MM.1S (cell line): ENCODE measurements around the gene SCAPER.

Source experiments
- DNase-seq: peaks from one replicate; pipeline ENCODE4 v3.0.0-alpha.2; 2015
- H2AFZ ChIP-seq: fragments of 300-600 bp; sonication (generic); 2 replicates; pipeline ENCODE4 v1.6.0; 2016; ENCODE audit warnings: antibody characterized with exemption, low read length
- H3F3A ChIP-seq: fragments of 300-600 bp; sonication (generic); 2 replicates; pipeline ENCODE4 v1.6.1; 2016; ENCODE audit warnings: mild to moderate bottlenecking, antibody characterized with exemption, low read length, moderate library complexity, mixed read lengths; ENCODE audit not compliant: insufficient read depth
- H3K27ac ChIP-seq: fragments of 300-600 bp; sonication (generic); 2 replicates; pipeline ENCODE4 v1.5.1; 2016; ENCODE audit warnings: mild to moderate bottlenecking, low read length
- H3K27me3 ChIP-seq: fragments of 300-600 bp; sonication (generic); replicated peaks from 2 replicates; pipeline ENCODE4 v1.6.0; 2016; ENCODE audit warnings: low read length; ENCODE audit not compliant: insufficient read depth
- H3K36me3 ChIP-seq: fragments of 300-600 bp; sonication (generic); replicated peaks from 2 replicates; pipeline ENCODE4 v1.6.1; 2016; ENCODE audit warnings: mild to moderate bottlenecking, low read length, mixed read lengths; ENCODE audit not compliant: insufficient read depth
- H3K4me1 ChIP-seq: fragments of 300-600 bp; sonication (generic); 2 replicates; pipeline ENCODE4 v1.6.1; 2016; ENCODE audit warnings: low read length, mixed read lengths
- H3K4me2 ChIP-seq: fragments of 300-600 bp; sonication (generic); 2 replicates; pipeline ENCODE4 v1.6.0; 2016; ENCODE audit warnings: low read depth, low read length
- H3K4me3 ChIP-seq: fragments of 300-600 bp; sonication (generic); 2 replicates; pipeline ENCODE4 v1.5.1; 2016; ENCODE audit warnings: low read length, mixed read lengths
- H3K79me2 ChIP-seq: fragments of 300-600 bp; sonication (generic); 2 replicates; pipeline ENCODE4 v1.6.1; 2016; ENCODE audit warnings: mixed run types, low read length, mixed read lengths
- H3K9ac ChIP-seq: fragments of 300-600 bp; sonication (generic); 2 replicates; pipeline ENCODE4 v1.6.1; 2016; ENCODE audit warnings: low read length, mixed read lengths
- H3K9me2 ChIP-seq: fragments of 300-600 bp; sonication (generic); replicated peaks from 2 replicates; pipeline ENCODE4 v1.6.1; 2016; ENCODE audit warnings: mild to moderate bottlenecking, low read length, mixed read lengths; ENCODE audit not compliant: insufficient read depth
- H3K9me3 ChIP-seq: fragments of 300-600 bp; sonication (generic); replicated peaks from 2 replicates; pipeline ENCODE4 v1.6.1; 2016; ENCODE audit warnings: mild to moderate bottlenecking, low read length, mixed read lengths; ENCODE audit not compliant: insufficient read depth
- H4K20me1 ChIP-seq: fragments of 300-600 bp; sonication (generic); 2 replicates; pipeline ENCODE4 v1.6.1; 2016; ENCODE audit warnings: mild to moderate bottlenecking, low read length, moderate library complexity, mixed read lengths; ENCODE audit not compliant: insufficient read depth
- CTCF ChIP-seq: fragments of 300-600 bp; sonication (generic); IDR thresholded peaks from 2 replicates; pipeline ENCODE4 v1.5.1; 2016; ENCODE audit warnings: antibody characterized with exemption, low read length, mixed read lengths
- EZH2 ChIP-seq: fragments of 300-600 bp; sonication (generic); optimal IDR thresholded peaks from 2 replicates; pipeline ENCODE3; 2017; ENCODE audit warnings: low read depth, mild to moderate bottlenecking, antibody characterized with exemption, low read length, mixed read lengths
- EZH2phosphoT487 ChIP-seq: fragments of 300-600 bp; sonication (generic); IDR thresholded peaks from 2 replicates; pipeline ENCODE4 v1.6.1; 2018; ENCODE audit warnings: antibody characterized with exemption, low read length

SCAPER gene

GRCh38 chr15:76942331-76942730 lies 37.2 kb upstream of the SCAPER start:
- Histone ChIP-seq H3K9me2 (no peaks in the 10 kb centered on the region), H3K27ac (no peak overlapping the region), H3K9me3 (no peaks in the 10 kb centered on the region), H3K36me3 (no peaks in the 10 kb centered on the region; the same call in 1 of the 2 replicates), H3K9ac (no peak overlapping the region), H3K27me3 (no peaks in the 10 kb centered on the region), H3K4me3 (no peak overlapping the region), H3K4me2 (no peak overlapping the region), H4K20me1 (no peaks in the 10 kb centered on the region), H2AFZ (no peak overlapping the region), H3K4me1 (no peaks in the 10 kb centered on the region), H3K79me2 (no peaks in the 10 kb centered on the region), H3F3A (no peaks in the 10 kb centered on the region)
- no peak for TF ChIP-seq EZH2phosphoT487
- TF ChIP-seq CTCF = no peak
- TF ChIP-seq EZH2 = no peak
- no peak for DNase-seq

GRCh38 chr15:76941636-76942035 lies 36.5 kb upstream of the SCAPER start:
- Histone ChIP-seq H2AFZ (no peak overlapping the region), H3K27me3 (no peaks in the 10 kb centered on the region), H3K9me2 (no peaks in the 10 kb centered on the region), H3K4me3 (no peak overlapping the region), H3K36me3 (no peaks in the 10 kb centered on the region; the same call in 1 of the 2 replicates), H3K79me2 (no peaks in the 10 kb centered on the region), H3K9ac (no peak overlapping the region), H3K27ac (no peak overlapping the region), H3K4me2 (no peak overlapping the region), H3K9me3 (no peaks in the 10 kb centered on the region), H4K20me1 (no peaks in the 10 kb centered on the region), H3F3A (no peaks in the 10 kb centered on the region), H3K4me1 (no peaks in the 10 kb centered on the region)
- TF ChIP-seq CTCF = no peak
- TF ChIP-seq EZH2phosphoT487 = no peak
- no peak for TF ChIP-seq EZH2
- no peak for DNase-seq

GRCh38 chr15:76939715-76940114 lies 34.6 kb upstream of the SCAPER start:
- H3K27me3 ChIP-seq = no peaks in the 10 kb centered on the region
- H3K9ac ChIP-seq = no peak overlapping the region
- H4K20me1 ChIP-seq = no peaks in the 10 kb centered on the region
- no peaks in the 10 kb centered on the region for H3K4me1 ChIP-seq
- H3K79me2 ChIP-seq = no peaks in the 10 kb centered on the region
- TF ChIP-seq EZH2 (no peak), CTCF (no peak), EZH2phosphoT487 (no peak)
- H3K4me2 ChIP-seq = no peak overlapping the region
- no peaks in the 10 kb centered on the region for H3K9me3 ChIP-seq
- H3K4me3 ChIP-seq = no peak overlapping the region
- no peaks in the 10 kb centered on the region; the same call in 1 of the 2 replicates for H3K36me3 ChIP-seq
- H2AFZ ChIP-seq = no peak overlapping the region
- H3K27ac ChIP-seq = no peak overlapping the region
- no peaks in the 10 kb centered on the region for H3K9me2 ChIP-seq
- H3F3A ChIP-seq = no peaks in the 10 kb centered on the region
- no peak for DNase-seq
